Stimulated activated CD4-positive, alpha-beta T cell treated with anti-CD3 and anti-CD28 coated beads, Interleukin-15, amount 100 ng/mL, for 1 hour (primary cell): ENCODE measurements around the gene REV3L.

ENCODE experiments used
- DNase-seq, 2 donors: peaks; one replicate each; pipeline ENCODE4 v3.0.0-alpha.2; 2020; ENCODE audit warnings: low read depth in 1 of 2, low spot score in 1 of 2

REV3L gene

DNA sequence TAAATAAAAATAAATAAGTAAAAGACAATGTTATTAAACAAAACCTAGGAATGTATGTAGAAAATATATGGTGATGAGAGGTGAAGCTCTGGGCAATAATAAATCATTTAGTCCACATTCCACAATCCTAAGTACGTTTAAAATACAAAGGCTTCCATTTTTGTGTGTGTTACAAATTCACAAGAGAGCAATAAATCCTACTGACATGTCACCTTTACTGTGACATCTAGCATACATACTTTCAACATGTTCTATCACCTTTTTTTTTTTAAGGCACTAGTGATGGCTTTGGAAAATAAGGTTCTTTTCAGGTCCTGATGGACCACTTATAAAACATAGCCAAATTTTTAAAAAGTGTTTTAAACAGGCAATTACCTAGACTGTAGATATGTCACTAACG lies 12.0 kb downstream of the REV3L start:
- no peak for DNase-seq

DNA sequence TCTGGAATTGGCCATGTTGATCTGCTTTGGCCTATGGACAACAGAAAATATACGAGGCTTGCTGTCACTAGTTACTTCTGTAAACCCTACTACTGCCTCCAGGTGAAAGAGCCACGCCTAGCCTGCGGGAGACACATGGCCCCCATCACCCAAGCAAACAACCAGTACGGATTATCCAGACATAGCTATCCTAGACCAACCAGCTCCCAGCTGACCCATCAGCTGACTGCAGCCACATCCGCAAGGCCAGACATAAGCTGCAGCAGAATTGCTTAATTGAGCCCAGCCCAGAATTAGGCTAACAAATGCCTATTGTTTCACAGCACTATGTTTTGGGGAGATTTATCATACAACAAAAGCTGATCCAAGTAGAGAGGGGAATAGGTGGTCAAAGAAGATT lies 13.5 kb downstream of the REV3L start:
- DNase-seq = no peak

DNA sequence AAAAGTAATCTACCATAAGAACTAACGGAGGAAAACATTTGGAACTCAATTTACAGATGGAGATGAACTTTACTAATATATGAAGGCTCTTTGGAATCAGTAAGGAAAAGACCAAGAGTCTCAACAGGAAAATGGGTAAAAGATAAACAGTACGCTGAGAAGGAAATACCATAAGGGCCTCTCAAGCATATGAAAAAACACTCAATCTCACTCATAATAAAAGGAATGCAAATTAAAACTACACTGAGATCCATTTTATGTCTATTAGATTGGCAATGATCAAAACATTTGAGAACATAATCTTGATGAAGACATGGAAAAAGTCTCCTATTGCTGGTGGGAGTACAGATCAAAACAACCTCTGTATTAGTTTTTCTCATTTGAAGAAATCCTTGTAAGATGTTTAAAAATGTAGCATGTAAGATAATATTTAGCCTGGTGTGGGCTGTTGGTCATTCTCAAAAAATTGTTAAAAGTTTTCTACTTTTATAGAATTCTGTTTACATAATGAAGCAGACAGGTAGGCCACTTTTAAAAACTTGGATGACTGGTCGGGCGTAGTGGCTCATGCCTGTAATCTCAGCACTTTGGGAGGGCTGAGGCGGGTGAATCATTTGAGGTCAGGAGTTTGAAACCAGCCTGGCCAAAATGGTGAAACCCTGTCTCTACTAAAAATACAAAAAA lies 14.5 kb downstream of the REV3L start:
- no peak for DNase-seq

DNA sequence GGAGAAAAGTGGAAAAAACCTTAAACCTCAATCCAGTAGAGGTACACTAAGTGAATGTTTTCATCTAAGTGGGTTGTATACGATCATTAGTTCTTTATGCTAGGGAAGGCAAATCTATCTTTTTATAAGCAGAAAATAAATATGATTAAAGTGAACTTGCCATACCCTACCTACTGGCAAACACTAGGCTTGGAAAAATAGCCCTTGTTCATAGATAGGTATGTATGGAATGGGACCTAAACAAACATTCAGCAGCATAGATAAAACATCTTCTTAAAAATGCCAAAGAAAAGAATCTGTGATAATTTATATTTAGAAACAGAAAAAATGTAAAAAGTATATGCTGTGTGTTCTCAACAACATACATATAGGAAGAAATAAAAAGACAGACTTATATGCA lies 18.8 kb downstream of the REV3L start:
- DNase-seq = no peak

DNA sequence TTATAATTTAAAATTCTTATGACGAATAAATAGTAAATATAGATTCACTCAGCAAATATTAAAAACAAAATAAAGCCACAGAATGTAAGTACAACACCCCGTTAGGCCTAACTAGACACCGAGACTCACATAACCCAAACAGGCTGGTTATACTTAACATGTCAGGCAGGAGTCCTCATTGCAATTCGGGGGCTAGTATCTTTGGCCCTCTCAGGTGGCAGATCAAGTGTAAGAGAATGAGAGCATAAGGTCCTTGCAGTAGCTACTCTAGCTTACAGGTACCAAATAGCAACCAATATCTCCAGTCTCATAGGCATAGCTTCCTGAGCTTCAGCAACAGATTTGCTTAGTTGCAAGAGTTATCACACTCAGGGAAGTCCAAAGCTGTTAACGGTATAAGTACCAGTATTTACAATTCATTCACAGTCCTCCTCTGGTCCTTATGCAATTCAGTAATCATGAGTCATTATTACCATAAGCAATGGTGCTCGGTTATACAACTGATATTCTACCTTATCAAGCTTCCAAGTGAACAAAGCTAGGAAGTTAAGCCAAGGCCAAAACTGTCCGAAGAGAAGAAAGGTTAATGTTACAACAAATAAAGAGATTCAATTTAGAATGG lies 20.1 kb downstream of the REV3L start:
- no peak for DNase-seq

DNA sequence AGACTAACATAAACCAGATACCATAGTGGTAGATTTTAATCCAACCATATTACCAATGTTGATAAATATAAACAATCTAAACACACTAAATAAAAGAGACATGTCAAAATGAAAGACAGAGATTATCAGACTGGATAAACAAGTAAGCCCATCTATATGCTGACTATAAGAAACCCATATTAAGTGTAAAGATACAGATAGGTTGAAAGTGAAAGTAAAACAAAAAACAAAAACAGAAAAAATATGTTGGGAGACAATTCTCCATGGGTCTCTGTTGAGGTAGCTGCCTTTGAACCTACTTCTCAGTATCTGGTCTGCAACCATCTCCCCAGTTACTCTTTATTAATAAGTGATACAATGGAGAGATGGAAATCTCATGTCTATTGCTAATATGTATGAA lies 21.2 kb downstream of the REV3L start:
- no peak for DNase-seq

DNA sequence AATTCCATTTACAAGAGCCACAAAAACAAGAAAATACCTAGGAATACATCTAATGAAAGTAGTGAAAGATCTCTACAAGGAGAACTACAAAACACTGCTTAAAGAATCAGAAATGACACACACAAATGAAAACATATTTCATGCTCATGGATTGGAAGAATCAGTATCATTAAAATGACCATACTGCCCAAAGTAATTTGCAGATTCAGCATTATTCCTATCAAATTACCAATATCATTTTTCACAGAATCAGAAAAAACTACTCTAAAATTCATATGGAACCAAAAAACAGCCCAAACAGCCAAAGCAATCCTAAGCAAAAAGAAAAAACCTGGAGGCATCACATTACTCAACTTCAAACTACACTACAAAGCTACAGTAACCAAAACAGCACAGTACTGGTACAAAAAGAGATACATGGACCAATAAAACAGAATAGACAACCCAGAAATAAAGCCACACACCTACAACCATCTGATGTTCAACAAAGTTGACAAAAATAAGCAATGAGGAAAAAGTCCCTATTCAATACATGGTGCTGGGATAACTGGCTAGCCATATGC lies 24.3 kb downstream of the REV3L start:
- no peak for DNase-seq

DNA sequence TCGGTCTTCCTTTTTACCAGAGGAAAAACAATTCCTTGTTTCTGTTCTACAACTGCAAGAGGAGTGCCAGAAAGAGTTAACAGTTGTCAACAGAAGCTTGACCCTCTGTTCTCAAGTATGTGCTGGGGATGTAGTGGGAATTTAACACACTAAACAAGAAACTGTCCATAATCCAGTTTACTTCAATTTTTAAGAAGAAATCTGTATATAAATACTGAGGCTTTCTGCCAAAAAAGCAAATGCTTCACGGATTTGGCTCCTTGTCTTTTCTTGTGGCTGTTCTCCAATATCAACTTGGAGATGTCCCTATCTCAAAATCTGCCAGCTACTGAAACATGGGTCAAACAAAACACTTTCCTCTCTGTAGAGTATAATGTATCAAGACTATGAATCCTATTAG lies 26.8 kb downstream of the REV3L start:
- DNase-seq = no peak

DNA sequence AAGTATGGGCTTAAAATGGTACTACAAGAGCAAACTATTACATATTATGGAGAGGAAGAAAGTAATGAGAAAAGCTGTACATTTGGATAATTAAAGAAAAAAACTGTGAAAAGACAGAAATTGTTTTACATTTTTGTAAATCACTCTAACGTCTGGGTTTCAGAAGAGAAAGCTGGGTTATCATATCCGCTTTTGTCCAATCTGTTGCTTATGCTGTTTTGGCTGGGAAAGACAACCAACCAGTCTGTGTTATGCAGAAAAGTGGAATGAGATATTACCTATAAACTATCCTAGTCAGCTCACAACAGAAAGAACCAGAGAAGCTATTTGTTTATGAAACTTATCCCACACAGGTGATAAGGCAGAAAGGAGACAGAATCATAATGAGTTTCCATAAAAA lies 32.4 kb downstream of the REV3L start:
- no peak for DNase-seq

DNA sequence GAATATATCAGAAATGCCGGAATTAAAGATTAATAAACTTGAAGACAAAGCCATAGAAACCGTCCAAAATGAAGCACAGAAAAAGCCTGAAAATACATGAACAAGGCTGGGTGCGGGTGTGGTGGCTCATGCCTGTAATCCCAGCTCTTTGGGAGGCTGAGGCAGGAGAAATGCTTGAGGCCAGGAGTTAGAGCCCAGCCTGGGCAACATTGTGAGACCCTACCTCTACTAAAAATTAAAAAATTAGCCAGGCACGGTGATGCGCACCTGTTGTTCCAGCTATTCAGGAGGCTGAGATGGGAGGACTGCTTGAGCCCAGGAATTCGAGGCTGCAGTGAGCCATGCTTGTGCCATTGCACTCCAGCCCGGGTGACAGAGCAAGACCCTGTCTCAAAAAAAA lies 32.9 kb downstream of the REV3L start:
- no peak for DNase-seq

DNA sequence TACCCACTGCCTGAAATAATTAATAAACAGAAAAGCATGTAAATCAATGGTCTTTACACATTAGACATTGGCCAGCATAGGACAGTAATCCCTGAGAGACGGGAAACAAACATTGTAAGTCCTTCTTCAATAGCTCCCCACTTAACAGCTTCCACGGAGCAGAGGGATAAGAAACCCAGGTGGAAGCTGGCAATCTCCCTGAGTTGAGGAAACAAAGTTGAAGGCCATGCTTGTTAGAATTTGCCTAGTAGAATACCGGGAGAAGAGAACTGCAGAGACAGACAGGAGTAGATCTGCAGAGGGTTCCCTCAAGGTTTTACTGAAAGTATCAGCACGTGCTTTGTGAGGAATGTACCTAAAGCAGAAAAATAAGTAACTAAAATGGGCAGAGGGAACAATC lies 33.9 kb downstream of the REV3L start:
- no peak for DNase-seq

DNA sequence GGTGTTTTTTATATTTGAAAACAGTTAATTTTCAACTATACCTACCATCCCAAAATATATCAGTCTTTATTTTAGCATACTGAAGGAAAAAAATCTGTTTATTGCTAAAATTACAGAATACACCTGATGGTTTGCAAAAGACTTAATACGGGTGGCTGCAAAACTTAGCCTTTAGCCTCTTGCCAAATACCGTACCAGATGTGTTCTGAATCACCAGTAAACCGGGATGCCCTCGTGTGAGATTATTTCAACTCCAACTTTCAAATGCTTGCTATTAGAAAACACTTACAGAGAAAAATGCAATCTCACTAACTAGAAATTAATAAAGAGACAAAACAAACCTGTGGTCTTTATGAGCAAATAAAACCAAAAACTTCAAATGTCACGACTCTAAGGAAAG lies 36.0 kb downstream of the REV3L start:
- DNase-seq = no peak

DNA sequence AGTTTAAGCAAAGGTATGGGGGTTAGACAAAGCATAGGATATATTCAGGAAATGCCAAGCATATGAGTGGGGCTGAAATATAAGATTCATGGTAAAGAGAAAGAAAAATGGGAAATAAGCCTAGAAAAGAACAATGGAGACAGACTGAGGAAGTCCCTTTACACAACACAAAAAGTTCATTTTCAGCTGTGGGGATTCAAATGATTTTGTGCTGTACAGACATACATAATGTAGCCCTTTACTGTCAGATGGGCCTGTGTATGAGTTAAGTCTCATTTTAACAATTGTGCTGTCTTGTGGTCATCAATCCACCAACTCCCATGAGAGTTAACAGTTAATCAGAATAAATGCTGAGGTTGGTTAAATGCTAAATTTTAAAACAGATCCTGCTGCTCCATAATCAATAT lies 37.2 kb downstream of the REV3L start:
- no peak for DNase-seq

DNA sequence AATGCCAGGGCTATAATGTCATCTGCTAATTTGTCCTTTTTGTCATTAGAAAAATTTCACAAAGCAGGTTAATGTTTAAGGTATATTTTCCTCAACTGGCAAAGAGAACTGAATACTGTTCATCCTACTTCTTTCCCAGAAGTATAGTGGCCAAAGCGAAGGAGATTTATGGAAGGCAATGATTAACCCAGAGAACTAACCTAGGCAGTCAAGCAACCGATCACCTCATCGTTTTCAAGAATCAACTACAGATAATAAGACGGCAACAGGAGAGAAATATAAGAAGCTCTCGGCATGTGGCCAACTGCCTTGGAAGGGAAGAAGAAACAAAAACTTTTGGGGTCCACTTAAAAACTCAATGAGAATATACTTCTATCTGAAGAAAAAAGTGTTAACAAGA lies 38.2 kb downstream of the REV3L start:
- no peak for DNase-seq

DNA sequence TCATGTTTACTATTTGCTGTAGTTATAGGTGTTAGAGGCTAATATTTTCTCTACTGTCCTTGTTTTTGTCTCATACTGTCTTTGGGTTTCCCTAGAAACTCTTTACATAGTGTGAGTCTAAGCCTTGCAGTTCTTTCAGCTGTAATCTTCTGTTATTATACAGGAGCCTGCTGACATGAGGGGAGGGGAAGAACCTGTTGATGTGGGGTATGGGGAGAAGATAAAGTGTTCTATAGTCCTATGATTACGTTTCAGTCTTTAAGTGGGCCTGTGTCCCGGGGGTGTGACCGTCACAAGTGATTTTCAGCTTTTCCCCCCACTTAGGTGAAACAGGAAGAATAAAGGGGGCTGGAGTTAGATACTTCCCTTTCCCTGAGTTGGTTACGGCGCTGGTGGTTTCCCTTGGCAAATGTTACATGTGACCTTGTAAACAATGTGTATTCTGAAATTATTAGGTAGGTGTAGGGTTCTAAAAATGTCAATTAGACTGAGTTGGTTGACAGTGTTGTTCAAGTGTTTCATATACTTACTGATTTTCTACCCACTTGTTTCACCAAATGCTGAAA lies 41.3 kb downstream of the REV3L start:
- no peak for DNase-seq

DNA sequence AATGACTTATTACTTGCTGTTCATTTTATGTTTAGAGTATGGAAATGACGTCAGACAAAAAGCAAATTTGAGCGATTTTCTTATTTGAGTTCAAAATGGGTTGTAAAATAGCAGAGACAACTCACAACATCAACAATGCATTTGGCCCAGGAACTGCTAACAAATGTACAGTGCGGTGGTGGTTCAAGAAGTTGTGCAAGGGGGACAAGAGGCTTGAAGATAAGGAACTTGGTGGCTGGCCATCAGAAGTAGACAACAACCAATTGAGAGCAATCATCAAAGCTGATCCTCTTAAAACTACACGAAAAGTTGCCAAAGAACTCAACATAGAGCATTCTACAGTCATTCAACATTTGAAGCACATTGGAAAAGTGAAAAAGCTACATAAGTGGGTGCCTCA lies 43.8 kb downstream of the REV3L start:
- DNase-seq = no peak

DNA sequence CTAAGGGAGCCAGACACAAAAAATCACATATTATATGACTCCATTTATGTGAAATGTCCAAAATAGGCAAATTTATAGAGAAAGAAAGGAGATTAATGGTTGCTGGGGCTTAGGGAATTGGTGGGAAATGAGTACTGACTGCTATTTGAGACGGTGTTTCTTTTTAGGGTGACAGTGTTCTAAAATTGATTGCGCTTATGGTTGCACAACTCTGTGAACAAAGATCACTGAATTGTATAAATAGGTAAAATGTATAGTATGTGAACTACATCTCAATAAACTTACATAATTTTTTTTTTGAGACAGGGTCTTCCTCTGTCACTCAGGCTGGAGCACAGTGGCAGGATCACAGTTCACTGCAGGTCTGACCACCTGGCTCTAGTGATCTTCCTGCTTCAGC lies 45.4 kb downstream of the REV3L start:
- no peak for DNase-seq

DNA sequence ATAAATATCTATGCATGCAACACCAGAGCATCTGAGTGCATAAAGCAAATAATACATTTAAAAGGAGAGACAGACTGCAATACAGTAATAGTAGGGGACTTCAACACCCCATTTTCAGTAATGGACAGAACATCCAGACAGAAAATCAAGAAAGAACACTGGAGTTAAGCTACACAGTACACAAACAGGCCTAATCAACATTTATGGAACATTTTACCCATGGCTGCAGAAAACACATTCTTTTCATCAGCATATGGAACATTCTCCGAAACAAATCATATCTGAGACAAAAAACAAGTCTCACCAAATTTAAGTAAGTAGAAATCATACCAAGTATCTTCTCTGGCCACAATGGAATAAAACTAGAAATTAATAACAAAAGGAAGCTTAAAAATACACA lies 50.5 kb downstream of the REV3L start:
- DNase-seq = no peak

DNA sequence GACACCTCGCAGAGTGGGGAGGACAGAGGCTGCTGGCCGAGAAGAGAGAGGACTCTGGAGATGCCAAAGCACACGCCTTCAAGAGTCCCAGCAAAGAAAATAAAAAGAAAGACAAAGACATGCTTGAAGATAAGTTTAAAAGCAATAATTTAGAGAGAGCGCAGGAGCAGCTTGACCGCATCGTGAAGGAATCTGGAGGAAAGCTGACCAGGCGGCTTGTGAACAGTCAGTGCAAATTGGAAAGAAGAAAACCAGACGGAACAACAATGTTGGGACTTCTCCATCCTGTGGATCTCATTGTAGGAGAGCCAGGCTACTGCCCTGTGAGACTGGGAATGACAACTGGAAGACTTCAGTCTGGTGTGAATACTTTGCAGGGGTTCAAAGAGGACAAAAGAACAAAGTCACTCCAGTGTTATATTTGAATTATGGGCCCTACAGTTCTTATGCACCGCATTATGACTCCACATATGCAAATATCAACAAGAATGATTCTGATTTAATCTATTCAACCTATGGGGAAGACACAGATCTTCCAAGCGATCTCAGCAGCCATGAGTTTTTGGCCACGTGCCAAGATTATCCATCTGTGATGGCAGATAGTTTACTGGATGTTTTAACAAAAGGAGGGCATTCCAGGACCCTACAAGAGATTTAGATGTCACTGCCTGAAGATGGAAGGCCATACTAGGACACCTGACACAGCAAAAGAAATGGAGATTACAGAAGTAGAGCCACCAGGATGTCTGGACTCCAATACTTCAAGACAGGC lies 52.2 kb downstream of the REV3L start:
- no peak for DNase-seq

DNA sequence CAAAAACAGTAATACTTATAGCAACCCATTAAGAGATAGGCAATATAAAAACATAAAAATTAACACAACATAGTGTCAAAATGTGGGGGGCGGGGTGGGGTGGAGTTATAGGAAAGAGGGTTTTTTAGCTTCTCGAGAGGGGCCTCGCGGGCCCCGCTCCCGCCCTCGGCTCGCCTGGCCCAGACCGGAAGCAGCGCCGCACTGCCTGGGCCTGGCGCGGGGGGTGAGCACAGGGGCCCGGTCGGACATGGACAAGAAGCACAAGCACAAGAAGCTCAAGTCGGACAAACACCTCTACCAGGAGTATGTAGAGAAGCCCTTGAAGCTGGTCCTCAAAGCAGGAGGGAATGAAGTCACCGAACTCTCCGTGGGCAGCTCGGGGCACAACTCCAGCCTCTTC lies 53.4 kb downstream of the REV3L start:
- no peak for DNase-seq

DNA sequence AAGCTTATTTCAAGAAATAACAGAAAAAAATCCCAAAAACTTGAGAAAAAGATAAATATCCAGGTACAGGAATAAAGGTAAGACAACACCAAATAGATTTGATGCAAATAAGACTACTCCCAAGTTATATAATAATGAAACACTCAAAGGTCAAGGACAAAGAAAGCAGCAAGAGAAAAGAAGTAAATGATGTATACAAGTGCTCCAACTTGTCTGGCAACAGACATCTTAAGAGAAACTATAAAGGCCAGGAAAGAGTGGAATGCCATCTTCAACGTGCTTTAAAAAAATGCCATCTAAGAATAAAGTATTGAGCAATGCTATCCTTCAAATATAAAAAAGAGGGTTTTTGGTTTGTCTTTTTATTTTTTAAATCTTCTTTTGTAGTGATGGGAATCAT lies 54.2 kb downstream of the REV3L start:
- no peak for DNase-seq
